Mesendoderm (in vitro differentiated cells): Measurements from ENCODE around the gene PEPD.

Experiments
- DNase-seq: peaks from one replicate; pipeline ENCODE4 v3.0.0; 2013
- H2AK5ac ChIP-seq: 2 replicates; pipeline ENCODE4 v1.6.1; 2013; ENCODE audit warnings: low read length, inconsistent platforms
- H2BK120ac ChIP-seq: 2 replicates; pipeline ENCODE4 v1.6.1; 2013; ENCODE audit warnings: low read depth, mild to moderate bottlenecking, low read length, moderate library complexity, mixed read lengths
- H2BK15ac ChIP-seq: replicated peaks from 2 replicates; pipeline ENCODE4 v1.6.1; 2013; ENCODE audit warnings: low read depth, mild to moderate bottlenecking, moderate library complexity
- H2BK5ac ChIP-seq: 2 replicates; pipeline ENCODE4 v1.6.1; 2013; ENCODE audit warnings: low read length, inconsistent platforms
- H3K18ac ChIP-seq: 2 replicates; pipeline ENCODE4 v1.6.1; 2013; ENCODE audit warnings: mild to moderate bottlenecking, low read length, mixed read lengths
- H3K23ac ChIP-seq: one replicate; pipeline ENCODE4 v1.6.1; 2013; ENCODE audit warnings: low read length
- H3K27ac ChIP-seq: 2 replicates; pipeline ENCODE4 v1.5.1; 2013; ENCODE audit warnings: low read depth, mild to moderate bottlenecking, inconsistent platforms, low read length, moderate library complexity
- H3K27me3 ChIP-seq: 2 replicates; pipeline ENCODE4 v1.6.1; 2013; ENCODE audit warnings: low read length, control low read depth, mild to moderate bottlenecking, inconsistent platforms; ENCODE audit not compliant: insufficient read depth, poor library complexity
- H3K36me3 ChIP-seq: 2 replicates; pipeline ENCODE4 v1.6.1; 2013; ENCODE audit warnings: low read length, inconsistent platforms; ENCODE audit not compliant: control insufficient read depth, insufficient read depth
- H3K4ac ChIP-seq: one replicate; pipeline ENCODE4 v1.6.1; 2013; ENCODE audit warnings: low read depth, mild to moderate bottlenecking, low read length, moderate library complexity
- H3K4me1 ChIP-seq: 2 replicates; pipeline ENCODE4 v1.6.1; 2013; ENCODE audit warnings: low read depth, low read length, inconsistent platforms; ENCODE audit not compliant: control insufficient read depth
- H3K4me2 ChIP-seq: 2 replicates; pipeline ENCODE4 v1.6.1; 2013; ENCODE audit warnings: low read length
- H3K4me3 ChIP-seq: 2 replicates; pipeline ENCODE4 v1.5.1; 2013; ENCODE audit warnings: mild to moderate bottlenecking, low read length
- H3K56ac ChIP-seq: one replicate; pipeline ENCODE4 v1.6.1; 2013; ENCODE audit warnings: low read length
- H3K79me1 ChIP-seq: 2 replicates; pipeline ENCODE4 v1.6.1; 2013; ENCODE audit warnings: low read length, inconsistent platforms
- H3K79me2 ChIP-seq: 2 replicates; pipeline ENCODE4 v1.6.1; 2013; ENCODE audit warnings: mild to moderate bottlenecking, low read length; ENCODE audit not compliant: control insufficient read depth, insufficient read depth
- H3K9ac ChIP-seq: 2 replicates; pipeline ENCODE4 v1.6.1; 2013; ENCODE audit warnings: low read length, inconsistent platforms
- H4K5ac ChIP-seq: one replicate; pipeline ENCODE4 v1.6.1; 2013; ENCODE audit warnings: low read length
- H4K8ac ChIP-seq: one replicate; pipeline ENCODE4 v1.6.1; 2013; ENCODE audit warnings: low read depth, mild to moderate bottlenecking, control low read depth, low read length, moderate library complexity
- WGBS: extraction: QIAGEN DNeasy Blood & Tissue Kit; methylation state at CpG from one replicate; pipeline ENCODE4 v1.1.7; 2013; ENCODE audit warnings: low lambda C conversion rate, missing lambda C conversion rate; ENCODE audit not compliant: insufficient coverage; ENCODE audit errors: extremely low coverage; 5-methylcytosine and 5-hydroxymethylcytosine counted together

Gene PEPD

GRCh38 chr19:33382982-33383381 is 138.6 kb downstream of the PEPD start:
- Histone ChIP-seq H3K27ac (no peak overlapping the region), H2BK5ac (no peak overlapping the region), H4K5ac (no peak overlapping the region), H3K36me3 (no peaks in the 10 kb centered on the region), H3K4me1 (peaks cover 3% of the 10 kb centered on the region), H2AK5ac (no peak overlapping the region), H3K27me3 (no peaks in the 10 kb centered on the region), H3K18ac (no peak overlapping the region), H2BK15ac (no peak overlapping the region), H3K79me1 (peaks cover 23% of the 10 kb centered on the region), H3K4me3 (no peak overlapping the region), H3K79me2 (peaks cover 31% of the 10 kb centered on the region), H3K56ac (no peak overlapping the region), H2BK120ac (no peak overlapping the region), H3K23ac (no peak overlapping the region), H3K9ac (no peak overlapping the region), H3K4ac (no peak overlapping the region), H4K8ac (no peak overlapping the region), H3K4me2 (no peak overlapping the region)
- no CpG with 5 or more reads among the region's 4 CpGs for WGBS
- DNase-seq, result no peak

DNA sequence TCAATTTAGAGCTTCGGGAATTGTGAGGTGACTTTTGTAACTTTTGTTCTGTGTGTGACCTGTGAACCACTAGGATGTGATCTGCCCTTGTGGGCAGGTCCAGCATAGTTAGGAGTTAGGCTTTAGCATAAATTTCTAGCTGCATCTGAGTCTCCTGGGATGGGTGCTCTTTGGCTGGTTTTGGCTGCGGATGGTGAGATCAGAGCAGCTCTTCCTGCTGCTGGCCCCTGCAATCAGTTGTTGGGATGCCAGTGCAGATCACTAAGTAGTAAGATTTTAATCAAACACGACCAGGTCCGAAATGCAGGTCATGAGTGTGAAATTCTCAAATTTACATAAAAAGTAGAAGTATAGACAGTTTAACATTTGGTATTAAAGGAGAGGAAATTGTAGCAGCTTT is 139.6 kb downstream of the PEPD start:
- H3K4me2 ChIP-seq, result no peak overlapping the region
- no peak overlapping the region for H2AK5ac ChIP-seq
- H2BK5ac ChIP-seq, result no peak overlapping the region
- H3K18ac ChIP-seq, result no peak overlapping the region
- H3K4me3 ChIP-seq, result no peak overlapping the region
- no peak overlapping the region for H3K27ac ChIP-seq
- H3K79me2 ChIP-seq, result peaks cover 39% of the 10 kb centered on the region
- H3K23ac ChIP-seq, result no peak overlapping the region
- no peak overlapping the region for H3K4ac ChIP-seq
- H3K36me3 ChIP-seq, result no peaks in the 10 kb centered on the region
- no peak overlapping the region for H3K9ac ChIP-seq
- no peak overlapping the region for H2BK120ac ChIP-seq
- peaks cover 28% of the 10 kb centered on the region for H3K79me1 ChIP-seq
- H3K56ac ChIP-seq, result no peak overlapping the region
- peaks cover 3% of the 10 kb centered on the region for H3K4me1 ChIP-seq
- WGBS, result no CpG with 5 or more reads among the region's 4 CpGs
- no peak overlapping the region for H4K8ac ChIP-seq
- no peaks in the 10 kb centered on the region for H3K27me3 ChIP-seq
- H2BK15ac ChIP-seq, result no peak overlapping the region
- no peak for DNase-seq
- H4K5ac ChIP-seq, result no peak overlapping the region

- Histone ChIP-seq H3K4me1 (peaks cover 3% of the 10 kb centered on the region), H3K79me2 (peaks cover 46% of the 10 kb centered on the region), H2BK5ac (no peak overlapping the region), H3K4ac (no peak overlapping the region), H2BK15ac (no peak overlapping the region), H3K4me3 (no peak overlapping the region), H3K23ac (no peak overlapping the region), H3K79me1 (peaks cover 33% of the 10 kb centered on the region), H3K36me3 (no peaks in the 10 kb centered on the region), H2AK5ac (no peak overlapping the region), H3K9ac (no peak overlapping the region), H3K27ac (no peak overlapping the region), H3K27me3 (no peaks in the 10 kb centered on the region), H4K5ac (no peak overlapping the region), H3K56ac (no peak overlapping the region), H3K18ac (no peak overlapping the region), H3K4me2 (no peak overlapping the region), H4K8ac (no peak overlapping the region), H2BK120ac (no peak overlapping the region)
- DNase-seq, result no peak
- no CpG with 5 or more reads among the region's 4 CpGs for WGBS
Observed at GRCh38 chr19:33381101-33381500, 140.5 kb downstream of the PEPD start.

DNA sequence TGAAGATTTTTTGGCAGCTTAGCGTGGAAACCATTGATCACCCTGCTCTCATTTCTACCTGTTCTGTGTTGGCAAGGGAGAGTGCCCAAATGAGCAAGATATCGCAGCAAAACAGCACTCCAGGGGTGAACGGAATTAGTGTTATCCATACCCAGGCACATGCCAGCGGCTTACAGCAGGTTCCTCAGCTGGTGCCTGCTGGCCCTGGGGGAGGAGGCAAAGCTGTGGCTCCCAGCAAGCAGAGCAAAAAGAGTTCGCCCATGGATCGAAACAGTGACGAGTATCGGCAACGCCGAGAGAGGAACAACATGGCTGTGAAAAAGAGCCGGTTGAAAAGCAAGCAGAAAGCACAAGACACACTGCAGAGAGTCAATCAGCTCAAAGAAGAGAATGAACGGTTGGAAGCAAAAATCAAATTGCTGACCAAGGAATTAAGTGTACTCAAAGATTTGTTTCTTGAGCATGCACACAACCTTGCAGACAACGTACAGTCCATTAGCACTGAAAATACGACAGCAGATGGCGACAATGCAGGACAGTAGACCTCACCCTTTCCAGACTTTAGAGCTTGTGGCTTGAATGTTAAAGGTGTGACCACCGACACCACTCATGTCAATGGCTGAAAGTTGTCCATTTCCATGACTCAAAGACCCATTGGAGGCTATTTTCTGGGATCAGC is 142.3 kb downstream of the PEPD start:
- Histone ChIP-seq H3K4me1 (peaks cover 5% of the 10 kb centered on the region), H3K9ac (no peak overlapping the region), H3K4ac (no peak overlapping the region), H3K4me2 (no peak overlapping the region), H3K79me1 (peaks cover 36% of the 10 kb centered on the region), H3K56ac (no peak overlapping the region), H2BK15ac (no peak overlapping the region), H4K5ac (no peak overlapping the region), H4K8ac (no peak overlapping the region), H3K27me3 (no peaks in the 10 kb centered on the region), H2BK120ac (no peak overlapping the region), H3K18ac (no peak overlapping the region), H3K36me3 (no peaks in the 10 kb centered on the region), H2BK5ac (no peak overlapping the region), H3K23ac (no peak overlapping the region), H3K4me3 (no peak overlapping the region), H2AK5ac (no peak overlapping the region), H3K79me2 (peaks cover 62% of the 10 kb centered on the region), H3K27ac (no peak overlapping the region)
- no CpG with 5 or more reads among the region's 16 CpGs for WGBS
- DNase-seq, result no peak

GRCh38 chr19:33377586-33378475 is 143.8 kb downstream of the PEPD start:
- no peak overlapping the region for H4K8ac ChIP-seq
- H4K5ac ChIP-seq, result no peak overlapping the region
- no CpG with 5 or more reads among the region's 12 CpGs for WGBS
- no peak overlapping the region for H3K4me2 ChIP-seq
- peaks cover 65% of the 10 kb centered on the region for H3K79me2 ChIP-seq
- H3K4me3 ChIP-seq, result no peak overlapping the region
- H2BK5ac ChIP-seq, result no peak overlapping the region
- H3K4ac ChIP-seq, result no peak overlapping the region
- H2AK5ac ChIP-seq, result no peak overlapping the region
- H3K79me1 ChIP-seq, result peaks cover 33% of the 10 kb centered on the region
- H3K36me3 ChIP-seq, result no peaks in the 10 kb centered on the region
- peaks cover 5% of the 10 kb centered on the region for H3K4me1 ChIP-seq
- no peaks in the 10 kb centered on the region for H3K27me3 ChIP-seq
- no peak overlapping the region for H2BK15ac ChIP-seq
- H3K56ac ChIP-seq, result no peak overlapping the region
- H2BK120ac ChIP-seq, result no peak overlapping the region
- H3K9ac ChIP-seq, result no peak overlapping the region
- no peak overlapping the region for H3K27ac ChIP-seq
- H3K23ac ChIP-seq, result no peak overlapping the region
- no peak for DNase-seq
- no peak overlapping the region for H3K18ac ChIP-seq
